Hepatocyte (in vitro differentiated cells): ENCODE data around the gene PDSS2.

Experiments
- EZH2 ChIP-seq: fragments of 200-600 bp; sonication (generic); IDR thresholded peaks from 2 replicates; pipeline ENCODE4 v1.6.1; 2016; ENCODE audit warnings: antibody characterized with exemption, mild to moderate bottlenecking, borderline replicate concordance
- EZH2phosphoT487 ChIP-seq: fragments of 200-600 bp; sonication (generic); IDR thresholded peaks from one replicate; pipeline ENCODE4 v1.6.1; 2018; ENCODE audit warnings: antibody characterized with exemption, mild to moderate bottlenecking, low read depth, moderate library complexity; ENCODE audit not compliant: unreplicated experiment, severe bottlenecking
- TF ChIP-seq, protein P1 (sequence below): fragments of 200-600 bp; sonication (generic); IDR thresholded peaks from 2 replicates; pipeline ENCODE4 v1.5.1; 2016; ENCODE audit warnings: antibody characterized with exemption, mild to moderate bottlenecking; ENCODE audit not compliant: poor library complexity

DNA sequence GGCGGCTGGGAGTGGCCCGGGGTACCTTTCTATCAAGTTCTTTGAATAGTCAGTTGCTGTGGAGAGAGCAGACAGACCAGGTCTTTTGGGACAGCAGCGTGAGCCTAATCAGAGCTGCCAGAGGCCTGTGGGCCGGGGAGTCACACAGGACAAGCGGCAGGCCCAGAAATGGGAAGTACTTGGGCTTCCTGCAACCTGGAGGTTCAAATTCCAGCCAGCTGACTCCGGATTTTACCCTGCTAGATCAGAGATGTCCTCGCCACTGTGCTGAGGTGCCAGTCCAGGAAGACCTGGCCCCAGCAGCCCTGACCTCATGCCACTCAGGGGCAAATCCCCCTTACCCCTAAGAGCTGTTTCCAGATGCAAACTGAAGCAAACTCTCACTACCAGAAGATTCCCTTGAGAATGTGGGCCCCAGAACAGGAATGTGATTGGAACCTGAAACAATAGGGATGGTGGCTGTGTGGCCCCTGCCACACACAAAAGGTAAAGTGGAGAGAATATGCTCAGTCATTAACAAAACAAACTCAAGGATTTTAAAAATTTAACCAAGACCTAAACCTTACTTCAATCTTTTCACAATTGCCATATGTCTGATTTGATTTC is 353.8 kb downstream of the PDSS2 start:
- TF ChIP-seq EZH2phosphoT487 (no peak), EZH2 (no peak)
- TF ChIP-seq, protein P1, sequence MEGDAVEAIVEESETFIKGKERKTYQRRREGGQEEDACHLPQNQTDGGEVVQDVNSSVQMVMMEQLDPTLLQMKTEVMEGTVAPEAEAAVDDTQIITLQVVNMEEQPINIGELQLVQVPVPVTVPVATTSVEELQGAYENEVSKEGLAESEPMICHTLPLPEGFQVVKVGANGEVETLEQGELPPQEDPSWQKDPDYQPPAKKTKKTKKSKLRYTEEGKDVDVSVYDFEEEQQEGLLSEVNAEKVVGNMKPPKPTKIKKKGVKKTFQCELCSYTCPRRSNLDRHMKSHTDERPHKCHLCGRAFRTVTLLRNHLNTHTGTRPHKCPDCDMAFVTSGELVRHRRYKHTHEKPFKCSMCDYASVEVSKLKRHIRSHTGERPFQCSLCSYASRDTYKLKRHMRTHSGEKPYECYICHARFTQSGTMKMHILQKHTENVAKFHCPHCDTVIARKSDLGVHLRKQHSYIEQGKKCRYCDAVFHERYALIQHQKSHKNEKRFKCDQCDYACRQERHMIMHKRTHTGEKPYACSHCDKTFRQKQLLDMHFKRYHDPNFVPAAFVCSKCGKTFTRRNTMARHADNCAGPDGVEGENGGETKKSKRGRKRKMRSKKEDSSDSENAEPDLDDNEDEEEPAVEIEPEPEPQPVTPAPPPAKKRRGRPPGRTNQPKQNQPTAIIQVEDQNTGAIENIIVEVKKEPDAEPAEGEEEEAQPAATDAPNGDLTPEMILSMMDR, result no peak
